Fibroblast of skin of left quadriceps (primary cell): Measurements from ENCODE around the gene ELOB.

Experiments used
- DNase-seq, 2 experiments: peaks; one replicate each; pipeline ENCODE4 v3.0.0-alpha.2; 2013; ENCODE audit warnings: low read depth in 2 of 2

The ELOB gene

GRCh38 chr16:2768403-2769089 lies 8.5 kb downstream of the ELOB start:
- no peak for DNase-seq

GRCh38 chr16:2767891-2768290 lies 9.2 kb downstream of the ELOB start:
- DNase-seq, result no peak

GRCh38 chr16:2767140-2767731 lies 9.8 kb downstream of the ELOB start:
- no peak for DNase-seq

- DNase-seq, result no peak
Observed at GRCh38 chr16:2766430-2767139, 10.5 kb downstream of the ELOB start.

DNA sequence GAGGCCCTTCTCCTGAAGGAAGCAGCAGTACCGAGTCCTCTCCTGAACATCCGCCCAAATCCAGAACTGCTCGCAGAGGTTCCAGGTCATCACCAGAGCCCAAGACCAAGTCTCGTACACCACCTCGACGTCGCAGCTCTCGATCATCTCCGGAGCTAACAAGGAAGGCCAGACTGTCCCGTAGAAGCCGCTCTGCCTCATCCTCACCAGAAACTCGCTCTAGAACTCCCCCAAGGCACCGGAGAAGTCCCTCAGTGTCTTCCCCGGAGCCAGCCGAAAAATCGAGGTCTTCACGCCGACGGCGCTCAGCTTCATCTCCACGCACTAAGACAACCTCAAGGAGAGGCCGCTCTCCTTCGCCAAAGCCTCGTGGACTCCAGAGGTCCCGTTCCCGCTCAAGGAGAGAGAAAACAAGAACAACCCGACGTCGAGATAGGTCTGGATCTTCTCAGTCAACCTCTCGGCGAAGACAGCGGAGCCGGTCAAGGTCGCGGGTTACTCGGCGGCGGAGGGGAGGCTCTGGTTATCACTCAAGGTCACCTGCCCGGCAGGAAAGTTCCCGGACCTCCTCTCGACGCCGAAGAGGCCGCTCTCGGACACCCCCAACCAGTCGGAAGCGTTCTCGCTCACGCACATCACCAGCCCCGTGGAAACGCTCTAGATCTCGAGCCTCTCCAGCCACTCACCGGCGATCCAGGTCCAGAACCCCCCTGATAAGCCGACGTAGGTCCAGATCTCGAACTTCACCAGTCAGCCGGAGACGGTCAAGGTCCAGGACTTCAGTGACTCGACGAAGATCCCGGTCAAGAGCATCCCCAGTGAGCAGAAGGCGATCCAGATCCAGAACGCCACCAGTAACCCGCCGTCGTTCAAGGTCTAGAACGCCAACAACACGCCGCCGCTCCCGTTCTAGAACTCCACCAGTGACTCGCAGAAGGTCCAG lies 11.3 kb downstream of the ELOB start:
- DNase-seq, result no peak

DNA sequence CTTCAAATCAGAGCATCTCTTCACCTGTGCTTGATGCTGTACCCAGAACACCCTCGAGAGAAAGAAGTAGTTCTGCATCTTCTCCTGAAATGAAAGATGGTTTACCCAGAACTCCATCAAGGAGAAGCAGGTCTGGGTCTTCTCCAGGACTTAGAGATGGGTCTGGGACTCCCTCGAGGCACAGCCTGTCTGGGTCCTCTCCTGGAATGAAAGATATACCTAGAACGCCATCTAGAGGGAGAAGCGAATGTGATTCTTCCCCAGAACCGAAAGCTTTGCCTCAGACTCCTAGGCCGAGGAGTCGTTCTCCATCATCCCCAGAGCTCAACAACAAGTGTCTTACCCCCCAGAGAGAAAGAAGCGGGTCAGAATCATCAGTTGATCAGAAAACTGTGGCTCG lies 12.4 kb downstream of the ELOB start:
- DNase-seq, result no peak

DNA sequence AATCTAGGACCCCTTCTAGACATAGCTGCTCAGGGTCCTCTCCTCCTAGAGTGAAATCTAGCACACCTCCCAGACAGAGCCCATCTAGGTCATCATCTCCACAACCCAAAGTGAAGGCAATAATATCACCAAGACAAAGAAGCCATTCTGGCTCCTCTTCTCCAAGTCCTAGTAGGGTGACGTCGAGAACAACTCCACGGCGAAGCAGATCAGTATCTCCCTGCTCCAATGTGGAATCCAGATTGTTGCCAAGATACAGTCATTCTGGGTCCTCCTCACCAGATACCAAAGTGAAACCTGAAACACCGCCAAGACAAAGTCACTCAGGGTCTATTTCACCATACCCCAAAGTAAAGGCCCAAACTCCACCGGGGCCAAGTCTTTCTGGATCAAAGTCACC lies 13.9 kb downstream of the ELOB start:
- no peak for DNase-seq

DNA sequence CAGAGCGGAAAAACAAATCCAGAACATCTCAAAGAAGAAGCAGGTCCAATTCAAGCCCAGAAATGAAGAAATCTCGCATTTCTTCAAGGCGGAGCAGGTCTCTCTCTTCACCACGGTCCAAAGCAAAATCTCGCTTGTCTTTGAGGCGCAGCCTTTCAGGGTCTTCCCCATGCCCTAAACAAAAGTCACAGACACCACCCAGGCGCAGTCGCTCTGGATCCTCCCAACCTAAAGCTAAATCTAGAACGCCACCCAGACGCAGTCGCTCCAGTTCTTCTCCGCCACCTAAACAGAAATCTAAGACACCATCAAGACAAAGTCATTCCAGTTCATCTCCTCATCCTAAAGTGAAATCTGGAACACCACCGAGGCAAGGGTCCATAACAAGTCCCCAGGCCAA lies 14.4 kb downstream of the ELOB start:
- DNase-seq, result no peak

GRCh38 chr16:2761886-2762583 lies 15.0 kb downstream of the ELOB start:
- DNase-seq, result no peak

DNA sequence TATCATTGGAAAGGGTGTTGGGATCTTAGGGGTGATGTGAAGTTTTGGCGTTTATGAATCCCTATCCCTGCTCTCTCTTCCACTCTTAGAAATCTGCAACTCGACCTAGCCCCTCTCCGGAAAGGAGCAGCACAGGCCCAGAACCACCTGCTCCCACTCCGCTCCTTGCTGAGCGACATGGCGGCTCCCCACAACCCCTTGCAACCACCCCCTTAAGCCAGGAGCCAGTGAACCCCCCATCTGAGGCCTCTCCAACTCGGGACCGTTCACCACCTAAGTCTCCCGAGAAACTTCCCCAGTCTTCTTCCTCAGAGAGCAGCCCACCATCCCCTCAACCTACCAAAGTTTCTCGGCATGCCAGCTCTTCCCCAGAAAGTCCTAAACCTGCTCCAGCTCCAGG lies 15.6 kb downstream of the ELOB start:
- no peak for DNase-seq

DNA sequence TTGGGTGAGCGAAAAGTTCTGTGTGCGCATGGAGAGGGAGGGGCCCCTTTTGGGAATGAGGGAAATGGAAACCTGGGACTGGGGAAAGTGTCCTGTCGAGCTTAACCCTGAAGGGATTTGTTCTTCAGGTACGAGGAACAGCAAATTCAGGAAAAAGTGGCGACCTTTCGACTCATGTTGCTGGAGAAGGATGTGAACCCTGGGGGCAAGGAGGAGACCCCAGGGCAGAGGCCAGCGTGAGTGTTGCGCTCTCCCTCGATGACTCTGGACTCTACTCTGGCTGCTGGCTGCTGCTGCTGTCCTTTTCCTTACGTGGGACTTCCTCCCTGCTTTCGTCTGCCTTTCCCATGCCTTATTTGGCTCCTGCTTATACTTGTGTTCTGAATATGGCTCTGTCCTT lies 19.7 kb downstream of the ELOB start:
- DNase-seq, result no peak

DNA sequence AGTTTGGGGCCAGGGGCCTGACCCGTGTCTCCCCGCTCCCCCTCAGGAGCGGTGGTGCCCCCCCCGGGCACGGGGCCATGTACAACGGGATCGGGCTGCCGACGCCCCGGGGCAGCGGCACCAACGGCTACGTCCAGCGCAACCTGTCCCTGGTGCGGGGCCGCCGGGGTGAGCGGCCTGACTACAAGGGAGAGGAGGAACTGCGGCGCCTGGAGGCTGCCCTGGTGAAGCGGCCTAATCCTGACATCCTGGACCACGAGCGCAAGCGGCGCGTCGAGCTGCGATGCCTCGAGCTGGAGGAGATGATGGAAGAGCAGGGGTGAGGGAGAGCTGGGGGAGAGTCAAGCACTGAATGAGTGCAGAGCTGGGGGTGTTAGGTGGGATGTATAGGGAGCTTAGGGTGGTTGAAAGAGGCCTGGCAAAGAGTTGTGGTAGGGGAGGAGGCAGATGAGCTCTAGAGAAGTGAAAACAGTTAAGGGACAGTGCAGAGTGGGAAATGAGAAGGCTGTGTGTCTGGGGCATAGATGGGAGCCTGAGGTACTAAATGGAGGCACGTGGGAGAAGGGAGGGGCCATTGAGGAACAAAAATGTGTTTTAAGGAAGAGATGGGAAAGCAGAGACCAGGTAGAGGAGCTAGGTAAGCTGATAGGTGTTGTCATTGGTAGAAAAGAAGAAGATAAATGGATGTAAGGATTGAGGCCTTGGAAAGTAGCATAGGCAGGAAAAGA lies 20.6 kb downstream of the ELOB start:
- no peak for DNase-seq

DNA sequence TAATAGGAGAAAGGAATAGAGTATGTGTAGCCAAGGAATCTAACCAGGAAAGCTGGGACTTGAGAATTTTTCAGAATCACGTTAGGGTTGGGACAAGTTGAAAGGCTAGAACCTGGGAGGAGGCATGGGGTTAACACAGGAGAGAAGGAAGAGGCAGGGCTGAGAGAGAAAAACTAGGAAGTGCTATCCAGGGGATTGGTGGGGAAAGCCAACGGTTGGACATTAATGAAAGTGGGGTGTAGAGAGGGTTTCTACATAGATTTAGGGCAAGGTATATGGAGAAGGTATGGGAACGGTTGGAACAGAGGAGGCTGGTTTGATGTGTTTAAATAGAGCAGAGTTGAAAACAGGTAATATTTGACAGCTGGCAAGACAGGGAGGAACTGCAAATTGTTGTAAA lies 21.9 kb downstream of the ELOB start:
- no peak for DNase-seq

DNA sequence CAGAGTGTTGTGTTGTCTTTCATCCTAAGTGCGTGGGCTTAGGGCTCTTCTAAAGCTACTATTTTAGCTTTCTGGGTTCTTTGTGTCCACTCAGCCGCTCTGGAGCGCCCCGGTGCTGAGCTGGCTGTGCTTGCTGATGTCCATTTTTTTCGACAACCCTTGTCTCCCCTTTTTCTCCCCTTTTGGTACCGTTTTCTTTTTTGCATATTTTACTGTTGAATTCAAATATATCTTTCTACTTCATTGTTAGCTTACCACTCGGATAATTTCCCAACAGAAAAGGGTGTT lies 23.4 kb downstream of the ELOB start:
- DNase-seq, result no peak

DNA sequence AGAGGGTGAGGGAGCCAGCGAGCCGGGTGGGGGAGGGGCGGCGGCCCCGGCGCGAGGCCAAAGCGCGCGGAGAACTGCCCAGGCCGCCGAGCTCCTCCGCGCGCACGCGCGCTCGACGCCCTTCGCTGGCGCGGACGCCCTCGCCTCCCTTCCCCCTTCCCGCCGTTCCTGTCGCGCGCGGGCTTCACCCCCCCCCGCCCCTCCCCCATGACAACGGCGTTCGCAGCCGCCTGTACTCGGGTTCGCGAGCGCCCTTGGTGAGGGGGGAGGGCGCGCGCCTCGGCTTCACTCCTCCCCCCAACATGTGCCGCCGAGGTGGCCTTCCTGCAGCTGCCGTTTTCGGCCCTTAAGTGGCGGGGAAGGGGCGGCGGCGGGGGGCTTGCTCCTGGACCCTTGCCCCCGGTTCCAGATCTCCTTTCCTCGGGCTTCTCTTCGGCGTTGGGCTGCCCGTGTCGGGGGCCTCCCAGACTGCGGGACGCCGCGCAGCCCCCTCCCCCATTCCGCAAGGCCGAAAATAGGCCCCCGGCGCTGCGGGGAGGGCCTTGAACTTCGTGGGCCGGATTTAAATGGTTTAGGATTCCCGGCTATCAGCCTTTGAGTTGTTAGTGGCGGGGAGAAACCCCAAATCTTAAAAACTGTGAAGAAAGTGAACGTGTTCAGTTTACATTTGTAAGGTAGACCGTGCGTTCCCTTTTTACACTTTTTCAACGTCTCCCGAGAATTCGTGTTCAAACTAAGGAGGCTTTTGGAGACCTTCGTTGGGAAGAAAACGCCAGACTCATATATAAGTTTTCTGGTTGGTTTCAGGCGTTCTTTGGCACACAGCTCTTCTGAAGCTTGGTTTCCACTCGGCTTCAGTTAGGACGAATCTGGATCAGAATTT lies 24.0 kb downstream of the ELOB start:
- peak; percentile 52 to 59 for DNase-seq

DNA sequence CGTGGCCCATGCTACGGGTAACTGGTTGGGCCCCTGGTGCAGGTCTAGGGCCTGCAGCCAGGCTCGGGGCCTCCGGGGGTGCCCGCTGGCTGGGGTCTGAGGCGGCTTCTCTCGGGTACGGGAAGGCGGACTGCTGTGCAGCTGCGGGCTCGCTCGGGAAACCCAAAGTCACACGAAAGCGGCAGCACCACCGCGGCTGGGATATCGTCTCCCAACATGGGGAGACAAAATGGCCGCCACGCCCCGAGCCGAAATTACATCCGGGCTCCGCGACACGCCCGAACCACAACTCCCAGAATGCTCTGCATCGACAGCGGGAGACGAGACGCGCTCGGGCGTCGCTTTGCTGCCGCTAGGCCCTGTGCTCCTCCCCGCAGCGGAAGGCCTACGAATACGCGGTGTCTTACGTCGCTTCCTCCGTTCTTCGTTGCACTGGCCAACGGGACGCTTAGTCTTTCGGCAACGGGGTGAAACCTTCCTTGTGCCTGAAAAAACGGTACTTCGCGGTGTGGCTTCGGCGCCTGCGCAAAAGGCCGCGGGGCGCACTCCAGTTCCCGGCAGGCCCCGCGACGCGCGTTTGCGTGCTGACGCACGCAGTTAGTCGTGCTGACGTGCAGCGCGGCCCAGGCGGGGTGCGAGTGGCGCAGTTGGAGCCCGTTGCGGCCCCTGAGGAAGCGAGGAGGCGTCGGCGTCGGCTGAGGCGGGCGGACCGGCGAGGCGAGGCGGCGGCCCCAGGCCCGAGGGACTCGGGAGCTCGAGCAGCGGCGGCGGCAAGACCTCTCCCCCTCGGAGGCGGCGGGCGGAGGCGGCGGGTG lies 24.8 kb downstream of the ELOB start, which contains the start of gene SRRM2:
TSS of gene SRRM2 (plus strand) at position 604 of the 815 bp plus-strand sequence. CDS start 3,727 bp downstream, outside the sequence.
- DNase-seq, result peak; percentile 93 to 94

DNA sequence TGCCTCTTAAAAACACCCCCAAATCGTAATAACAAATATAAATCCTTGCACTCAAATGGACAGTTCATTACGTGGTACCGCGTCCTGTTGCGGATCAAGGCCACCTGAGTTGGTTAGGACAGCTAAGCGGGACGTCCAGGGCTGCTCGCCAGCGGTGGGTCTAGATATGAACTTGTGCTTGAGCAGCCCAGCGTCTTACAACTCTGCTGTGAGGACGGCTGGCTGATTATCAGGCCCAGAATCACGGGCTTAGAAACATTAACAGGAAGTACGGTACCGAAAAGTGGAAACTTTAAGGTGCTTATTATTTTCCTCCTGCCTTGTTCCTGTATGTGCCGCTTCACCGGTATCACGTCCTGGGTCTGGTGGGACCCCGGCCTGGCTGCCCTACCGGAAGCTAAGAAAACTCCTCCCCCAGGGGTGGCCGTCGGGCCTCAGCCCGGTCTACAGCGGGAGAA lies 25.5 kb downstream of the ELOB start:
- no peak for DNase-seq

DNA sequence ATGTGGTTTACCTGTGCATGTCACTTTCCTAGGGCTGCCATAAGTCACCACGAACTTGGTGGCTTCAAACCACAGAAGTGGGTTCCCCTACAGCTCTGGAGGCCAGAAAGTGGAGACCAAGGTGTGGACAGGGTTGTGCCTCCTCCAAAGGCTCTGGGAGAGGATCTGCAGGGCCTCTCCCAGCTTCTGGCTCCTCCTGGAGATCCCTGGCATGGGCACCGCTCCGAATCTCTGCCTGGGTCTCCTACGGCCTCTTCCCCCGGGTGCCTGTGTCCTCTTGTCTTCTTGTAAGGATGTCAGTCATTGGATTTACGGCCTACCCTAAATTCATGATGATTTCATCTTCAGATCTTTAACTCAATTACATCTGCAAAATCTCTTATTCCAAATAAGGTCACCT lies 27.1 kb downstream of the ELOB start:
- DNase-seq, result no peak

GRCh38 chr16:2749476-2749875 lies 27.6 kb downstream of the ELOB start:
- no peak for DNase-seq
